Type B pancreatic cell (in vitro differentiated cells): Measurements from ENCODE around the gene IRF9. TPM values are rescaled to one million over a fixed set of nuclear protein-coding genes. Genes with fewer than 3 reads are reported as not detected.

ENCODE experiments used
- DNase-seq: peaks from one replicate; pipeline ENCODE4 v3.0.0; 2021; ENCODE audit warnings: mixed read lengths; ENCODE audit not compliant: unreplicated experiment; ENCODE audit errors: extremely low spot score
- H3K27ac Mint-ChIP-seq: 2 replicates; pipeline ENCODE4 v1.8.0; 2021; ENCODE audit warnings: mild to moderate bottlenecking, mixed read lengths
- H3K27me3 Mint-ChIP-seq: 2 replicates; pipeline ENCODE4 v1.8.0; 2021; ENCODE audit warnings: mixed read lengths
- H3K36me3 Mint-ChIP-seq: 2 replicates; pipeline ENCODE4 v1.8.0; 2021; ENCODE audit warnings: mixed read lengths
- H3K4me1 Mint-ChIP-seq: one replicate; pipeline ENCODE4 v1.8.0; 2021; ENCODE audit warnings: mixed read lengths; ENCODE audit not compliant: unreplicated experiment
- H3K4me3 Mint-ChIP-seq: 2 replicates; pipeline ENCODE4 v1.8.0; 2021; ENCODE audit warnings: mild to moderate bottlenecking, mixed read lengths
- H3K9me3 Mint-ChIP-seq: 2 replicates; pipeline ENCODE4 v1.8.0; 2021; ENCODE audit warnings: mixed read lengths
- total RNA-seq: library from RNA; stranded (reverse); gene quantifications from 2 replicates; pipeline ENCODE4 v1.2.1, GENCODE V29; 2021; ENCODE audit warnings: low replicate concordance
- TF ChIP-seq, protein P1 (sequence below): fragments of 200-600 bp; sonication (generic); conservative IDR thresholded peaks from 2 replicates; pipeline ENCODE4 v1.5.0; 2021; ENCODE audit warnings: antibody characterized with exemption, mild to moderate bottlenecking

The IRF9 gene
- total RNA-seq, 1 donor from 2014 or later, result 60.0 TPM

DNA sequence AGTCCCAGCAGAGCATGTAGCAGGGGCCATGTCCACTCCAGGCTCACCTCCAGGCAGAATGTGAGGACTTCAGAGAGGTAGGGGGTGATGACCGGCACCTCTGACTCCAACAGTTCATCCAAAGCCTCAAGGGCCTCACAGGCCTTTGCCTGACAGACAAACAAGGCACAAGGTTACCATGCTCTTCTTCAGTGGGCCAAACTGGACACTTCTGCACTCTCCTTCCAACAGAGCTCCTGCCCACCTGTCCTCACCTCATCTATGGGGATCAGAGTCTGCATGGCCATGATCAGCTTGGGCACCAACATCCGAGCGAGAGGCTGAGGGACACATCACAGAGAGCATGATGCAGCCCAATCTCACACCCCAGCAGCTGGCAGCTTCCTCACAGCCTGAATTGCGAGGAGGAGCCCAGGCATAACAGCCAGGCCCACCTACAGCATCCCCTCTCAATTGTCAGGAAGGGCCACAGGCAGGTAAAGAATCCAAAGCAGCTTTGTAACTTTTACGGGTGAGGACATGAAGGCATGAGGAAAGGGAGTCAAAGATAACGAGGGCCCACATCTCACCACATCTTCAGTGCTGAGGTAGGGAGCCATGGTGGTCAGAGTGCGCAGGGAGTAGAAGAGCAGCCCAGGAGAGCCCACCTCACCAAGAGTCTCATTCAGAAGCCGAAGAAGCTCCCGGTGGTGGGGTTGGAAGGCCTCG is 25.9 kb downstream of the IRF9 start:
- no peaks in the 10 kb centered on the region for H3K27me3 Mint-ChIP-seq
- H3K36me3 Mint-ChIP-seq, result peaks cover 6% of the 10 kb centered on the region
- H3K4me3 Mint-ChIP-seq, result peak overlapping the region; percentile 79
- peaks cover 19% of the 10 kb centered on the region for H3K4me1 Mint-ChIP-seq
- DNase-seq, result no peak
- H3K27ac Mint-ChIP-seq, result no peak overlapping the region
- H3K9me3 Mint-ChIP-seq, result no peaks in the 10 kb centered on the region
- TF ChIP-seq, protein P1, sequence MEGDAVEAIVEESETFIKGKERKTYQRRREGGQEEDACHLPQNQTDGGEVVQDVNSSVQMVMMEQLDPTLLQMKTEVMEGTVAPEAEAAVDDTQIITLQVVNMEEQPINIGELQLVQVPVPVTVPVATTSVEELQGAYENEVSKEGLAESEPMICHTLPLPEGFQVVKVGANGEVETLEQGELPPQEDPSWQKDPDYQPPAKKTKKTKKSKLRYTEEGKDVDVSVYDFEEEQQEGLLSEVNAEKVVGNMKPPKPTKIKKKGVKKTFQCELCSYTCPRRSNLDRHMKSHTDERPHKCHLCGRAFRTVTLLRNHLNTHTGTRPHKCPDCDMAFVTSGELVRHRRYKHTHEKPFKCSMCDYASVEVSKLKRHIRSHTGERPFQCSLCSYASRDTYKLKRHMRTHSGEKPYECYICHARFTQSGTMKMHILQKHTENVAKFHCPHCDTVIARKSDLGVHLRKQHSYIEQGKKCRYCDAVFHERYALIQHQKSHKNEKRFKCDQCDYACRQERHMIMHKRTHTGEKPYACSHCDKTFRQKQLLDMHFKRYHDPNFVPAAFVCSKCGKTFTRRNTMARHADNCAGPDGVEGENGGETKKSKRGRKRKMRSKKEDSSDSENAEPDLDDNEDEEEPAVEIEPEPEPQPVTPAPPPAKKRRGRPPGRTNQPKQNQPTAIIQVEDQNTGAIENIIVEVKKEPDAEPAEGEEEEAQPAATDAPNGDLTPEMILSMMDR, result no peak

DNA sequence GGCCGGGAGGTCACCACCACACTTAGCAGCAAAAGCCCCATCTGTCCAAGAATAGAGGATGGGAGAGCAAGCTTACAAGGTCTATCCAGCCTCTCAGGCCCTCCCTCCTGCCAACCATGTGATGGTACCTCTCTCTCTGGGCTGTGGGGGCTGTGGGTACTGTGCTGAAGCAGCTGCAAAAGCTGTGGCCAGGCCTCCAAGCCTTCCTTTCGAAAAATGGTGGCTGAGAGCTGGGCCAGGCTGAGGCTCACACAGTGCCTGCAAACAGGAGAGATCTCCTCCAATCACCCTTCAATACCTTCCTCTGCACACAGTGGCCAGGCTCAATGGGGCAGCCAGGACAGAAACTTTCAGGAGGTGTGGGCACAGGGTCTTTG is 26.5 kb downstream of the IRF9 start:
- Mint-ChIP-seq H3K4me3 (peak overlapping the region; percentile 92), H3K27ac (peak overlapping the region; percentile 88), H3K36me3 (peaks cover 9% of the 10 kb centered on the region), H3K4me1 (peaks cover 19% of the 10 kb centered on the region), H3K27me3 (no peaks in the 10 kb centered on the region), H3K9me3 (no peaks in the 10 kb centered on the region)
- TF ChIP-seq, protein P1, result no peak
- DNase-seq, result no peak

DNA sequence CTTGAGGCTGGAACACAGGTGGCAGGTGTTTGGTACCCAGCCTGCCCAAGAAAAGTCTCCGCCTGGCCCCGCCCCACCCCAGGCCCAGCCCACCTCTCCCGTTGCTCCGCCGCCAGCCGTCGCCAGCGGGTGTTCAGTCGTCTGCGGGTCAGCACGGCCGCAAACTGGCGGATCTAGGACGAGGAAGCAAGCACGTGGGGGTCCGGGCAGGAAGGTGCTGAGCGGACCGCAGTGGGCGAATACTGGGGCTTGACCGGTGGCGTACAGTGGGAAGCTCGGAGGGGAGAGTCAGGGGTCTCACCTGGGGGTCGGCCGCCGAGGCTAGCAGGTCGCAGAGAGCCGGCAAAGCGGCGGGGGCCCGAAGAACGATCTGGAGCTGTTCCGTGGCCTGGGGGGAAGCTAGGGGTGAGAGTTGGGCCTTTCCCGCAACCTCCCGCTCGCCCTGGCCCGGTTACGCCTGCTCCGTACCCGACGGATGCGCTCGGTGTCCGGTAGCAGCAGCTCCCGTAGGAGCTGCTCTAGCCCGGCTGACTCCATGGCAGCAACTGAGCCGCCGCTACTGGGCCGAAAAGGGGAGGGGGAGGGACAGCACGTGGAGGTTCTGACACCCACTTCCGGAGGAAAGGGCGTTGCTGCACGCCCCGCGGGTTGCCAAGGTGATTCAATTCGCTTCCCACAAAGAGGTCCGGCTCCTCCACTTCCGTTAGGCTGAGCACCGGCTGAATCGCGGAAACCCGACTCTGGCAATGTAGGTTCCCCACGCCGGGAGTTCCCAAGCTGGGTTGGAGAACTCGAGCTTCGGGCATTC is 27.4 kb downstream of the IRF9 start, which contains the start of gene IPO4:
IPO4 (minus strand) TSS at position 566 of the 808 bp plus-strand sequence; CDS start at position 537, 29 bp downstream.
- H3K9me3 Mint-ChIP-seq, result no peaks in the 10 kb centered on the region
- H3K4me3 Mint-ChIP-seq, result peak within 1 kb of the TSS; percentile 92
- peak within 1 kb of the TSS; percentile 88 for H3K27ac Mint-ChIP-seq
- H3K4me1 Mint-ChIP-seq, result peaks cover 19% of the 10 kb centered on the region
- no peaks in the 10 kb centered on the region for H3K27me3 Mint-ChIP-seq
- TF ChIP-seq, protein P1, result no peak
- peak; percentile 94 for DNase-seq
- H3K36me3 Mint-ChIP-seq, result peaks cover 15% of the 10 kb centered on the region

DNA sequence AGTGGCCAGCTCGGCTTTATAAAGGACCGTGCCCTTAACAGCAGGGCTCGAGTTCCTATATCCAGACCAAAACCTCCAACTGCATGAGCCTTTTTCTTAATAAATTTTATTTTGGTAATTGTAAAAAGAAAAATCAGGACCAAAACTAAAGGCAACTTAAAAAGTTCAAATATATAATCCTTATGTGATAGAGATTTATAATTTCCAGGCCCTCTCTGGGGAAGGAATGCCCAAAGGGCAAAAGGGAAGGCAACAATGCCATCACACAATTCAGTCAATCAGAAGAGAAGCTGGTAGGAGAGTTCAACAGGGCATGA is 28.0 kb downstream of the IRF9 start:
- H3K36me3 Mint-ChIP-seq, result peaks cover 16% of the 10 kb centered on the region
- no peaks in the 10 kb centered on the region for H3K27me3 Mint-ChIP-seq
- DNase-seq, result no peak
- peak overlapping the region; percentile 88 for H3K27ac Mint-ChIP-seq
- peak overlapping the region; percentile 92 for H3K4me3 Mint-ChIP-seq
- H3K9me3 Mint-ChIP-seq, result no peaks in the 10 kb centered on the region
- H3K4me1 Mint-ChIP-seq, result peaks cover 21% of the 10 kb centered on the region
- TF ChIP-seq, protein P1, result no peak

DNA sequence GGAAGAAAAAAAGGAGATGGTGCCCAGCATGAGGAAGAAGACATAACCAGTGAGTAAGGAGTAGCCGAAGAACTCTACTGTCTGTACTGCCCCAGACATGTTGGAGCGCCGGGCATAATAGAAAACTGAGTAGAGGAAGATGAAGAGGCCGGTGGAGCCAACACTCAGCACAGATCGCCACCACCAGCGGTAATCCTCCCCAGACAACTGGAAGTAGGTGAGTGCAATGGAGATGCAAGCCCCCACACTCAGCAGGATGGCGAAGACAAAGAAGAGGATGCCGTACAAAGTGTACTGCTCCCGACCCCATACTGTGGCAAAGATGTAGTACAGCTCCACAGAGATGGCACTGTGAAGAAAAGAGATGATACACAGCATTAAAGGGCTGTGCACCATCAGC is 28.4 kb downstream of the IRF9 start:
- peak overlapping the region; percentile 92 for H3K4me3 Mint-ChIP-seq
- H3K36me3 Mint-ChIP-seq, result peaks cover 20% of the 10 kb centered on the region
- peak overlapping the region; percentile 88 for H3K27ac Mint-ChIP-seq

More for the DNA sequence above, 28.4 kb downstream of the IRF9 start:
- Mint-ChIP-seq H3K27me3 (no peaks in the 10 kb centered on the region), H3K4me1 (peaks cover 25% of the 10 kb centered on the region), H3K9me3 (no peaks in the 10 kb centered on the region)
- DNase-seq, result no peak
- TF ChIP-seq, protein P1, result no peak
